NT2/D1 (cell line): ENCODE results near the gene CD300C.

ENCODE experiments used
- DNase-seq: peaks from one replicate; pipeline ENCODE4 v3.0.0-alpha.2; 2011; ENCODE audit warnings: low read depth, low spot score
- H3K27me3 ChIP-seq: 2 replicates; pipeline ENCODE4 v1.6.0; 2011; ENCODE audit warnings: mild to moderate bottlenecking; ENCODE audit not compliant: insufficient read length, insufficient read depth
- H3K36me3 ChIP-seq: 2 replicates; pipeline ENCODE4 v1.6.1; 2011; ENCODE audit warnings: mild to moderate bottlenecking, low read length, mixed read lengths; ENCODE audit not compliant: insufficient read depth, insufficient read length
- H3K4me1 ChIP-seq: 2 replicates; pipeline ENCODE4 v1.5.1; 2011; ENCODE audit not compliant: insufficient read depth, insufficient read length
- H3K4me3 ChIP-seq: 2 replicates; pipeline ENCODE4 v1.5.1; 2011; ENCODE audit warnings: low read depth; ENCODE audit not compliant: insufficient read length
- H3K9ac ChIP-seq: 2 replicates; pipeline ENCODE4 v1.6.0; 2011; ENCODE audit warnings: low read depth; ENCODE audit not compliant: insufficient read length
- H3K9me3 ChIP-seq: 2 replicates; pipeline ENCODE4 v1.5.1; 2011; ENCODE audit warnings: mild to moderate bottlenecking, low read length; ENCODE audit not compliant: insufficient read depth
- SUZ12 ChIP-seq: IDR thresholded peaks from 2 replicates; pipeline ENCODE4 v1.6.1; 2011; ENCODE audit not compliant: insufficient read length, insufficient read depth; ENCODE audit errors: extremely low read depth
- YY1 ChIP-seq: IDR thresholded peaks from 2 replicates; pipeline ENCODE4 v1.6.1; 2011; ENCODE audit not compliant: insufficient read length, insufficient read depth
- ZNF274 ChIP-seq: IDR thresholded peaks from 2 replicates; pipeline ENCODE4 v1.6.1; 2011; ENCODE audit warnings: mild to moderate bottlenecking, low read depth, low read length

CD300C gene

GRCh38 chr17:74530831-74531150, 15.1 kb downstream of the CD300C start:
- Histone ChIP-seq H3K36me3 (no peaks in the 10 kb centered on the region), H3K4me3 (no peak overlapping the region), H3K9ac (no peak overlapping the region), H3K9me3 (peaks cover 14% of the 10 kb centered on the region; the same call in 1 of the 2 replicates), H3K4me1 (no peaks in the 10 kb centered on the region), H3K27me3 (no peaks in the 10 kb centered on the region)
- DNase-seq: no peak
- TF ChIP-seq ZNF274: no peak
- no peak for TF ChIP-seq YY1
- TF ChIP-seq SUZ12: no peak

- TF ChIP-seq YY1: no peak
- TF ChIP-seq SUZ12: no peak
- no peak for TF ChIP-seq ZNF274
- Histone ChIP-seq H3K27me3 (no peaks in the 10 kb centered on the region), H3K4me3 (no peak overlapping the region), H3K4me1 (no peaks in the 10 kb centered on the region), H3K36me3 (no peaks in the 10 kb centered on the region), H3K9me3 (peaks cover 5% of the 10 kb centered on the region; the same call in 1 of the 2 replicates), H3K9ac (no peak overlapping the region)
- no peak for DNase-seq
Measured at GRCh38 chr17:74529243-74529642, 16.7 kb downstream of the CD300C start.

- no peak for TF ChIP-seq SUZ12
- no peak for TF ChIP-seq ZNF274
- TF ChIP-seq YY1: no peak
- no peak for DNase-seq
- H3K27me3 ChIP-seq: no peaks in the 10 kb centered on the region
- no peak overlapping the region for H3K4me3 ChIP-seq
- no peaks in the 10 kb centered on the region for H3K4me1 ChIP-seq
- H3K9me3 ChIP-seq: peaks cover 4% of the 10 kb centered on the region; the same call in 1 of the 2 replicates
- H3K9ac ChIP-seq: no peak overlapping the region
- no peaks in the 10 kb centered on the region for H3K36me3 ChIP-seq
Measured at GRCh38 chr17:74528491-74529199, 17.3 kb downstream of the CD300C start.

GRCh38 chr17:74527756-74528155, 18.2 kb downstream of the CD300C start:
- no peak overlapping the region for H3K4me3 ChIP-seq
- H3K9ac ChIP-seq: no peak overlapping the region
- H3K36me3 ChIP-seq: no peaks in the 10 kb centered on the region
- H3K27me3 ChIP-seq: no peaks in the 10 kb centered on the region
- no peak for TF ChIP-seq SUZ12
- no peak for TF ChIP-seq ZNF274
- TF ChIP-seq YY1: no peak
- H3K4me1 ChIP-seq: no peaks in the 10 kb centered on the region
- H3K9me3 ChIP-seq: peaks cover 12% of the 10 kb centered on the region; the same call in 1 of the 2 replicates
- DNase-seq: no peak

GRCh38 chr17:74527081-74527480, 18.8 kb downstream of the CD300C start:
- Histone ChIP-seq H3K4me3 (no peak overlapping the region), H3K27me3 (no peaks in the 10 kb centered on the region), H3K9ac (no peak overlapping the region), H3K9me3 (peaks cover 18% of the 10 kb centered on the region; the same call in 1 of the 2 replicates), H3K36me3 (no peaks in the 10 kb centered on the region), H3K4me1 (no peaks in the 10 kb centered on the region)
- TF ChIP-seq ZNF274: no peak
- no peak for TF ChIP-seq YY1
- no peak for TF ChIP-seq SUZ12
- no peak for DNase-seq

- no peaks in the 10 kb centered on the region for H3K27me3 ChIP-seq
- H3K9ac ChIP-seq: no peak overlapping the region
Measured at GRCh38 chr17:74526681-74527080, 19.2 kb downstream of the CD300C start.

GRCh38 chr17:74525781-74526288, 20.1 kb downstream of the CD300C start:
- no peak for DNase-seq
- Histone ChIP-seq H3K27me3 (no peaks in the 10 kb centered on the region), H3K4me1 (no peaks in the 10 kb centered on the region), H3K4me3 (no peak overlapping the region), H3K9ac (no peak overlapping the region), H3K9me3 (peaks cover 18% of the 10 kb centered on the region; the same call in 1 of the 2 replicates), H3K36me3 (no peaks in the 10 kb centered on the region)
- TF ChIP-seq ZNF274 (no peak), YY1 (no peak), SUZ12 (no peak)

More at GRCh38 chr17:74526681-74527080, 19.2 kb downstream of the CD300C start:
- DNase-seq: no peak
- H3K4me1 ChIP-seq: no peaks in the 10 kb centered on the region
- no peak for TF ChIP-seq YY1
- no peak for TF ChIP-seq ZNF274
- TF ChIP-seq SUZ12: no peak
- H3K4me3 ChIP-seq: no peak overlapping the region
- peaks cover 18% of the 10 kb centered on the region; the same call in 1 of the 2 replicates for H3K9me3 ChIP-seq
- no peaks in the 10 kb centered on the region for H3K36me3 ChIP-seq
